ENCODE measurements around the gene ACTL7B.

DNA sequence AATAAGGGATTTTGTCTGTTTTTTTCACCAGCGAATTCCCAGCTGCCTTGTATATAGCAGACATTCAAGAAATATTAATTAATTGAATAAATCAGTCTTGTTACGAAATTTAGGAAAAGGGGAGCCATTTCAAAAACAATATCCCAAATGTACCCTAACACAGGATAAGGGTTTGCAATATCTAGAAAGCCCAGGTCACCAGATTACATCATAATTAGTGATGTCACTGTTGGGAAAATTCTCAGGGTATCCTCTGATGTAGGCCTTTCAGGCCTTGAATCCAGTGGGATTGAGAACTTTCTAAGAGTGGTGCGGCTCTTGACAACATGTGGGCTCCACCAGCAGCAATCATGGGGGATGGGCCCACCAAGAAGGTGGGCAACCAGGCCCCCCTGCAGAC, 6.2 kb upstream of the ACTL7B start, which contains the start of gene ACTL7A:
- TF ChIP-seq, protein P1, sequence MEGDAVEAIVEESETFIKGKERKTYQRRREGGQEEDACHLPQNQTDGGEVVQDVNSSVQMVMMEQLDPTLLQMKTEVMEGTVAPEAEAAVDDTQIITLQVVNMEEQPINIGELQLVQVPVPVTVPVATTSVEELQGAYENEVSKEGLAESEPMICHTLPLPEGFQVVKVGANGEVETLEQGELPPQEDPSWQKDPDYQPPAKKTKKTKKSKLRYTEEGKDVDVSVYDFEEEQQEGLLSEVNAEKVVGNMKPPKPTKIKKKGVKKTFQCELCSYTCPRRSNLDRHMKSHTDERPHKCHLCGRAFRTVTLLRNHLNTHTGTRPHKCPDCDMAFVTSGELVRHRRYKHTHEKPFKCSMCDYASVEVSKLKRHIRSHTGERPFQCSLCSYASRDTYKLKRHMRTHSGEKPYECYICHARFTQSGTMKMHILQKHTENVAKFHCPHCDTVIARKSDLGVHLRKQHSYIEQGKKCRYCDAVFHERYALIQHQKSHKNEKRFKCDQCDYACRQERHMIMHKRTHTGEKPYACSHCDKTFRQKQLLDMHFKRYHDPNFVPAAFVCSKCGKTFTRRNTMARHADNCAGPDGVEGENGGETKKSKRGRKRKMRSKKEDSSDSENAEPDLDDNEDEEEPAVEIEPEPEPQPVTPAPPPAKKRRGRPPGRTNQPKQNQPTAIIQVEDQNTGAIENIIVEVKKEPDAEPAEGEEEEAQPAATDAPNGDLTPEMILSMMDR (IDR thresholded peaks at IDR 0.05) = no peak
- TF ChIP-seq POLR2A (IDR thresholded peaks at IDR 0.05) (no peak), POLR2AphosphoS5 (IDR thresholded peaks at IDR 0.05) (no peak)
